LNCAP (cell line): ENCODE data around the gene IL18R1.

ENCODE experiments used
- TF ChIP-seq, protein P1 (sequence below): fragments of 450-650 bp; IDR thresholded peaks from 2 replicates; pipeline ENCODE4 v1.5.1; 2017; ENCODE audit warnings: mild to moderate bottlenecking

The IL18R1 gene

DNA sequence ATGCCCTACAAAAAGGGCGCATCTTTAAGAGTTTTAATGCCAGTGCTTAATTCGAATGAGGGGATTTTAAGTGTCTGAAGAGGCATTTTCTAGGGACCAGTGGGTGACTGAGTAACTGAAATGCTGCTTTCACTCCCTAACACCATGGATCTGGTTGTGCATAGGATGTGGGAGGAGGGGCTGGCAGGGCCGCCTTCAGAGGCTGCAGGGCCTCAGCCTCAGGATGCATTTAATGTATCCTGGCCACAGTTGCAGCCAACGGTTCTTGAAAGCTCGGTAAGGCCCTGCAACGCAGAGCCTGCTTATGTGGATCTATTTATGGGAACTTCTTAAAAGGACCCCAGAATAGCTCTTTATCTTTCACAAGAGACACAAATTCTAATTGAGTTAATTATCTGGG is 41.6 kb downstream of the IL18R1 start:
- TF ChIP-seq, protein P1, sequence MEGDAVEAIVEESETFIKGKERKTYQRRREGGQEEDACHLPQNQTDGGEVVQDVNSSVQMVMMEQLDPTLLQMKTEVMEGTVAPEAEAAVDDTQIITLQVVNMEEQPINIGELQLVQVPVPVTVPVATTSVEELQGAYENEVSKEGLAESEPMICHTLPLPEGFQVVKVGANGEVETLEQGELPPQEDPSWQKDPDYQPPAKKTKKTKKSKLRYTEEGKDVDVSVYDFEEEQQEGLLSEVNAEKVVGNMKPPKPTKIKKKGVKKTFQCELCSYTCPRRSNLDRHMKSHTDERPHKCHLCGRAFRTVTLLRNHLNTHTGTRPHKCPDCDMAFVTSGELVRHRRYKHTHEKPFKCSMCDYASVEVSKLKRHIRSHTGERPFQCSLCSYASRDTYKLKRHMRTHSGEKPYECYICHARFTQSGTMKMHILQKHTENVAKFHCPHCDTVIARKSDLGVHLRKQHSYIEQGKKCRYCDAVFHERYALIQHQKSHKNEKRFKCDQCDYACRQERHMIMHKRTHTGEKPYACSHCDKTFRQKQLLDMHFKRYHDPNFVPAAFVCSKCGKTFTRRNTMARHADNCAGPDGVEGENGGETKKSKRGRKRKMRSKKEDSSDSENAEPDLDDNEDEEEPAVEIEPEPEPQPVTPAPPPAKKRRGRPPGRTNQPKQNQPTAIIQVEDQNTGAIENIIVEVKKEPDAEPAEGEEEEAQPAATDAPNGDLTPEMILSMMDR, result no peak

DNA sequence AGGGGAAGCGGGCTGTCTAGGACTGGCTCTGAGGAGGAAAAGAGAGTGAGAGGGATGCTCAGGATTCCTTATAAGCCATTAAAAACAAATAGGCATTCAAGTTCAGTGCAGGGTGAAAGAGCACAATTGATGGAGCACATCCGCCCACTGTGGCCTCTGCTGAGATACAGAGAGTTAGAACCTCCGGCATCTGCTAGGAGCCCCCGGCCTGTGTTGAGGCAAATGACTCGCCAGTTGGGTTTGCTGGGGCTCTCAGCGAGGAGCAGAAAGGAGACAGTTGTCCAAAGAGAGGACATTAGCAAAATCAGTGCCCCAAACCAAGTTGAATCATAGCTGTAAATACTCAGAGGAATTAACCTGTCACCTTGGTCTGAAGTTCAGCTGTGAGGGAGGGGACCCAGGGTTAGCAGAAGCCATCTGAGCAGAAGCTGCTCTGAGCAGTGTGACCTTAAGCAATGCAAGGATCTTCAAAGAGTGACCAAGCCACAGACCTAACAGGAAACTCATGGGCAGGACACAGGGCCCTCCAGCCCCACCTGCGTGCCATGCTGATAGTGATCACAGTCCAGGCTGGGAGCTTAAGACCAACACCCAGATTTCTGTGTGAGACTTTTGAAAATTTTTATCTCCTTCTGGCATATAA is 44.0 kb downstream of the IL18R1 start:
- TF ChIP-seq, protein P1, result no peak

DNA sequence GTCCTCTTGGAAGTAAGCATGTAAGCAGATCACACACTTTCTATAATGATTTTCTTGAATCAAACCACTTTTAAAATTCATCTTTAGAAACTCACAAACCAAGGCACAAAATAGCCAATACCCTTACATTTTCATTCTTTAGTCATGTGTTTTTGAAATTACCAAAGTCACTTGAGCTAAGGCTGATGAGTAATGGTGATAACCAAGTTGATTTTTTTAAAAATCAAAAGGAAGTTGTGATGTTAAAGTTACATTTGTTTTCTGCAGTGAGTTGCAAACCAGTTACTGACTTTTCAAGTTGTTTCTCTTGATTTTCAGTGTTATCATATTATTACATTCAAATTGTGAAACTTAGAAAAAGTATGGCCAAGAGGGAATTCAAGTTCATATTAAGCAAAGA is 45.9 kb downstream of the IL18R1 start:
- TF ChIP-seq, protein P1, result no peak

DNA sequence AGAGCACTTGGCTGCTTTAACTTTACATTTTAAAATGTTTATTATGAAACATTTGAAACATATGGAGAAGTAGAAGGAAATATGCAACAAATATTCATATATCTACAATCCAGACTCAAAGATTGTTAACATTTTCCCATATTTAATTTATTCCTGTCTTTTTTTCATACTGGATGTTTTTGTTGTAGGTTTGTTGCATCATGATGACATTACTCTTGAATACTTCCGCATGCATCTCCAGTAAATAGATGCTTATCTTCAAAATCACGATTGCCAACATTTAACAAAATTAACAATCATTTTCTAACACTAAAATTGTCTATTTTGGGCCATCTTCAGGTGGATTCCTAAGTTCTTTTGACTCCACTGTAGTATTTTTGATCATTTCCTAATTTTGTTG is 46.3 kb downstream of the IL18R1 start:
- TF ChIP-seq, protein P1, result no peak

DNA sequence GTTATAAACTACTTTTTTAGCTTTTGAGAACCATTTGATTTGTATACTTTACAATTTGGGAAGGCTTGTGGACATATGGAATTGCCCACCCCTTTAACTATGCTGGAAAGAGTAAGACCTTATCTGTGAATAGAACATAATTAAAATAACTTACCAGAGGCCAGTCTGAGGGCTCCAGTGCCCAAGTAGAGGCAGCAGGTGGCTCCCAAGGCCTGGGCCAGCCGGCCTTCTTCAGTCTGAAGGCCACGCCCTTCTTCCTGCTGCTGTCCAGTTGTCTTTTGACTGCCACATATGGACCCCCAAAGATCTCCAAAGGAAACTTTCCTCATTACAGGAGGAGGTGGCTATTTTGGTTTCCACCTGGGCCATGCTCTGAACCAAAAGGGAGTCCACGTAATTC is 55.4 kb downstream of the IL18R1 start:
- TF ChIP-seq, protein P1, result no peak

DNA sequence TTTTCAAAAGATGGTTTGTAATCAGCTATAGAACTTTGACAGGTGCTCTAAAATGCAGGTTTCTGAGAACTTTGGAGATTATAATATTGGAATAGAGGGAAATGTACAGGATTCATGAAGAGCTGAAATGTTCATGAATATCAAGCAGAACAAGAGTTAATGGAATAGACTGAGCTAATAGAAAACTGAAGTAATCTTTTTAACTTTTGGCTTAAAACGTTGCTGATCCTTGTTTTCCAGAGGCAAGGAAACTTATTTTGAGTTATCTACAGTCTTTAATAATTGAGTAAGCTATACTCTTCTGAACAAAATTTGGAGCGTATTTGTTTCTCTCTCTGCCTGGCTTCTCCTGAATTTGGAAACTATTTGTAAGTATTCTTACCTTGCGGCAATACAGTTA is 56.6 kb downstream of the IL18R1 start:
- TF ChIP-seq, protein P1, result no peak

DNA sequence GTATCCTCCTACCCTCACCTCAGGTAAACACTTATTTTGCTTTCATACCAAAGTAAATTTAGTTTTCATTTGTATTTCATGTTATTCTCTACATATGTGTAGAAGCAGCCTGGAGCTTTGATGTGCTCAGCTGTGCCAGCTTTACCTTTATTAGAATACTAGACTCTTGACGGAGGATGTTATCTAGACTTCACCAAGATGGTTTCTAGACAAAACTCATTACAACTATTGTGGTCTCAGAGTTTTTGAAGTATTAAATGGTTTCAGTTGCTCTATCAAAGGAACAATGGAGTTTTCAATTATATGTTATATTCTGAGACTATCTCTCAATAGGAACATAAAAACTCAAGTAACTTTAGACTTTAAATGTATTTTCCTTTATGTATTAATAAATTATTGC is 62.4 kb downstream of the IL18R1 start:
- TF ChIP-seq, protein P1, result no peak

DNA sequence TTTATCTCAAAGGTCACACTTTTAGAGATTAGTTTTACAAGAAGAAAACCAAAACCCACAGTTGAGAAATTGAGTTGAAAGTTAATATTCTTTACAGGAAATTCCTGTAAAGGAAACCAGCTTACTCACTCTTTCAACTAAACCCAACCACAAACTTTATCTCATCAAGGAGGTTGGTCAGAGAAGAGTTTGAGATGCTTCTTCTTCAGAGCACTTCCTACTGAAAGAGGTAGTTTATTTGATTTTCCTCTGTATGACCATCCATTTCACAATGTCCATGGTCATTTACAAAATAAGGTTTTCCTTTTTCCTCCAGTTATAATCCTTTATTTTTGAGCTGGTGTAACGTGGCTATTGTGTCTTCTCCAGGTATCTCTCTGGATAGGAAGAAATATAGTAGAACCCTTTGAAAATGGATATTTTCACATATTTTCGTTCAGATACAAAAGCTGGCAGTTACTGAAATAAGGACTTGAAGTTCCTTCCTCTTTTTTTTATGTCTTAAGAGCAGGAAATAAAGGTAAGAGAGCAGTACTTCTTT is 62.9 kb downstream of the IL18R1 start:
- TF ChIP-seq, protein P1, result no peak
